Stimulated activated CD8-positive, alpha-beta memory T cell treated with anti-CD3 and anti-CD28 coated beads, Interleukin-2, amount 100 ng/mL, for 1 hour (primary cell): ENCODE data around the gene ACO2.
"Not testable (repeated sequence)": the region's sequence is repeated elsewhere in the genome, so short reads cannot be mapped to it uniquely, and the experiment has no call there.

Experiments used
- DNase-seq, 2 donors: peaks; one replicate each; pipeline ENCODE4 v3.0.0-alpha.2; 2020; ENCODE audit warnings: low read depth in 2 of 2

Gene ACO2

DNA sequence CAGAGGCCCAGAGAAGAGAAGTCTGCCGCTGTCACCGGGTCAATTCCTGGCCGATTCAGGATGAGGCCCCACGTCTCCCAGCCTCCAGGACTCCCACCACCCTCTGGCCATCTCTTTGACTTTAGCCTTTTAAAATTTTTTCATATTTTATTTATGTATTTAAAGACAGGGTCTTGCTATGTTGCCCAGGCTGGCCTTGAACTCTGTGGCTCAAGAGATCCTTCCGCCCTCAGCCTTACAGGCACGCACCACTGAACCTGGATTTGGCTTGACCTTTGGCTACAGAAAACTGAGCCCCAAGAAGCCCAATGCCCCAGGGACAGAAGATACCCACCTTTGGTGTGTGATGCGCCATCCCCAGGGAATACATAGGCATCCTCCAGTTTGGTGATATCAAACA is 71.4 kb downstream of the ACO2 start:
- DNase-seq = no peak

DNA sequence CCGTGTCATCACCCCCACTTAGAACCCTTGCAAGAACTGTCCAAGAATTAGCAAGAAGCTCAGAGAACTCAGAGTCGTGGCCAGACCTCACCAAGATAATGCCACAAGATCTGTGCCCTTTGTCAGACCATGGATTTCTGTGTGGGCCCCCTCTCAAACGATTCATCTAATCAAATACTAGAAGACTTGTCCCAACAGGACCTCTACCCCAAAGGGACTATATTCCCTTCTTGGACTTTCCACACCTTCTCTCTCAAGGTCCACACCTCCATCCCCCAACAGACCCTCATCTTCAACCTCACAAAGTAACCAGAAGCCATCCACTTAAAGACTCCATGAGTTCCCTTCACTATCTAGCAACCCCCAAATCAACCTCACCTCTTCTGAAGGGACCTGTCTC is 72.6 kb downstream of the ACO2 start:
- DNase-seq = no peak

DNA sequence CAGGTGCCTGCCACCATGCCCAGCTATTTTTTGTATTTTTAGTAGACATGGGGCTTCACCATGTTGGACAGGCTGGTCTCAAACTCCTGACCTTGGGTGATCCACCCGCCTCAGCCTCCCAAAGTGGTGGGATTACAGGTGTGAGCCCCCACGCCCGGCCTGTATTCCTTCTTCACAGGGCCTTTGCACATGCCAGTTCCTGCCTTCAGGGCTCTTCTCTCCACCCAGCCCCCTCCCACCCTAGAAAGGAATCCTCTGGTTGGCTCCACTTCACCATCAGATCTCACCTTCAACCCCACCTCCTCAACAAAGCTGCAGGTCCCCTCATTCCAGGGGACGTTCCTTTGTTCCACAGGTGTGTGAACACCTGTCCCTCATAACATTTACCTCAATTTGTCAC is 73.3 kb downstream of the ACO2 start:
- no peak for DNase-seq

DNA sequence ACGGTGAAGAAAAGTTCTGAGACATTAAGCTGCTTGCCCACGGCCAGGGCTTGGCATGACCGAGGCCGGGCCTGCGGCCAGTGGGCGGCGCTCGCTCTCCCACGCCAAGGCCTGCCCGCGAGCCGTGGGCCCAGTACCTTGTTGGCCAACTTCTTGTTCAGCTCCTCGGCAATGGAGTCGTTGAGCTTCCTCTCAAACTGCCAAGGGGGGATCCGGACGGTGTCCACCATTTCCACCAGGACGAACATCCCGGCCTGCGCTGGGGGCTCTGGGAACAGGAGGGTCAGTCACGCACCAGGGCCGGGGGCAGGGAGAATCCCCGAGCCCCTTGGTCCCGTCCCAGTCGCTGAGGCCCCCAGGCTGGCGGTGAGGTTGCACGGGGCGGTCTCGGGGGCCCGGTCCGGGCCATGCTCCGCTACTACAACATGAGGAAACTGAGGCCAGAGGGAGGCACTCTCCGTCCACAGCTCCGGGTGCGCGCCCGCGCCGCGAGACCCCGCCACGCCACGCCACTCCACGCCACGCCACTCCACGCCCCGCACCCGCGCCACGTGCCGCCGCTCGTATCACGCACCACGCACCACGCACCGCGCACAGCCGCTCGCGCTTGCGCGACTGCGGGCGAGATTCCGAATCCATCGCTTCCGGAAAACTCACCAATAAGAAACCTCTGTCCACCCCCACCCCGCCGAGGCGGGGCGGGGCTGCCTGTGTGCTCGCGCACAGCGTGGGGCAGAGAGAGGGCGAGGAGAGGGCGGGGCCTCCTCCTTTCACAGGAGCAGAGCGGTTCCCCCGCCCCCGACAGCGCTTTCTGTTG is 75.1 kb downstream of the ACO2 start, which contains the start of gene POLR3H:
POLR3H (minus strand) TSS at position 617 of the 817 bp plus-strand sequence; CDS start at position 248, 369 bp downstream.
- peak; percentile 90 to 94 for DNase-seq

DNA sequence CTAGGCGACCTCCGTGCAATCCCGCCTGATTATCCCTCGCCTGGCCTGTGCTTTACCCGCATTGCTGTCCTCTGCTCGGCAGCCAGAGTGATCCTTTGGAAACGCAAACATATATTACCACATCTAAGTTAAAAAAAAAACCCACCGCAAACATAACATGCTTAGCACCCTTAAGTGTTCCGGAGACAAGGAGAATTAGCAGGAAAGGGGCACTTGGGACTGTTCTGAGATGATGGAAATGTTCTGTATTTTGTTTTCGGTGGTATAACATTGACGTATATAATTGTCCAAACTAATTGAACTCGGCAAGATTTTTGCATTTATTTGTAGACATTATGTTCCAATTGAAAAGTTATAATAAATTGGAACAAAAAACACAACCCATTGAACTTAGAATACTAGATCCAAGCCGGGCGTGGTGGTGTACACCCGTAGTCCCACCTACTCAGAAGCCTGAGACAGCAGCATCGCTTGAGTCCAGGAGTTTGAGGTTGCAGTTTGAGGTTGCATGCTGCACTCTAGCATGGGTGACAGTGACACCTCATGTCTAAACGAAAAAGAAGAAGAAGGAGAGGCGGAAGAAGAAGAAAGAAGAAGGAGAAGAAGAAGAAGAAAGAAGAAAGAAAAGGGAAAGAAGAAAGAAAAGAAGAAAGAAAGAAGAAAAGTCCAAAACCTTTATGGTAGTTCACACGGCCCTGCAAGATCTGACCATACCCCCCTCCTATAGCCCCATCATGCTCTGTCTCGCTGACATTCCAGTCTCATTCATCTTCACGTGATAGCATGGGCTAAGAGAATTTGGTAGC is 76.0 kb downstream of the ACO2 start:
- no peak for DNase-seq

DNA sequence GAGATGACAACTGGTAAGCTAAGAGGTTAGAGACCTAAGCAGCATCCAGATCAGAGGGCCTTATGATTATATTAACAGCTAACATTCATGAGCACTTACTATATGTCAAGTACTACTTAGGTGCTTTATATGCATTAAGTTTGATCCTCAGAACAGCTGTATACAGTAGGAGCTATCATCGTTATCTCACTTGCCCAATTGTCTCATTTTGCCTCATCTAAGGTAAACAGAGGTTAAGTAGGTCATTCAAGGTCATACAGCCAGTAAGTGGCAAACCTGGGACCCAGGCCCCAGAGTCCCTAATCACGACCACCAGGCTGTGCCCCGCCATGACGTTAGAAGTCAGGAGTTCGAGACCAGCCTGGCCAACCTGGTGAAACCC is 79.9 kb downstream of the ACO2 start:
- DNase-seq = no peak

DNA sequence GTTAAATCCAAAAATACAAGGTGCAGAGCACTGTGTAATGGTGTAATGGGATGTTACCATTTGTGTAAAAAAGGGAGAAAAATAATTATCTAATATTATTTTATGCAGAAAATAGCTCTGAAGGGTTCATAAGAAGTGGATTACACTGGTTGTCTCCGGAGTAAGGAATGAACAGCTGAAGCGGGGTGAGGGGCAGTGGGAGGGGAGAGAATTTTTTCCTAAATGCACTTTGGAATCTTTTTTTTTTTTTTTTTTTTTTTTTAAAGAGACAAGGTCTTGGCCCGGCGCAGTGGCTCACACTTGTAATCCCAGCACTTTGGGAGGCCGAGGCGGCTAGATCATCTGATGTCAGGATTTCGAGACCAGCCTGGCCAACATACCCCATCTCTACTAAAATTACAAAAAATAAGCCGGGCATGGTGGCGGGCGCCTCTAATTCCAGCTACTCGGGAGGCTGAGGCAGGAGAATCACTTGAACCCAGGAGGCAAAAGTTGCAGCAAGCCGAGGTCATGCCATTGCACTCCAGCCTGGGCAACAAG is 82.1 kb downstream of the ACO2 start:
- DNase-seq = no peak

DNA sequence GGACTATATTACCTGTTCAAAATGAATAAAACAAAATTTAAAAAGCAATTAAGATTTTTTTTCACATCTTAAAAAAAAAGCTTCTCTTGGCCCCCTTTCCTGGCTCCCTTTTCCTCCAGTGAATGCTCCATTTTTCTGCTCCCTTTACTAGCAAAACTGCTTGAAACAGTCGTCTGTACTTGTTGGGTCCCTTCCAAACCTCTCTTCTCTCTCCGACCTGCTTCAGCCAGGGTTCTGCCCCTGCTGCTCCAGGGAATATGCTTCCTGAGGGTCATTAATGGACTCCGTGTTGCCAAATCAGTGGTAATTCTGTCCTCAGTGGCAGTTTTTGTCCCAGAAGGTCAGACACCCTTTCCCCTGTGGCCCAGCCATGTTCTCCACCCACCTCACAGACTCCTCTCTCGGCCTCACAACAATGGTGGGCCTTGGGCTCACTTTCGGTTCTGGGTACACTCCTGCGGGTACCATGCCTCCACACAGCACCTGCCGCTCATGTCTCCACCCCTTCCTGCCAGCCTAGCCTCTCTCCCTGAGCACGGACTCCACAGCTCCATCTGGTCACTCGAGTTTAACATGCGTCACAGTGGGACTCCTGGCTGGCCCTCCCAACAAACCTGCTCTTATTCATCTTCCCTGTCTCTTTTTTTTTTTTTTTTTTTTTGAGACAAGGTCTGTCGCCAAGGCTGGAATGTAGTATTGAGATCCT is 83.1 kb downstream of the ACO2 start:
- no peak for DNase-seq

DNA sequence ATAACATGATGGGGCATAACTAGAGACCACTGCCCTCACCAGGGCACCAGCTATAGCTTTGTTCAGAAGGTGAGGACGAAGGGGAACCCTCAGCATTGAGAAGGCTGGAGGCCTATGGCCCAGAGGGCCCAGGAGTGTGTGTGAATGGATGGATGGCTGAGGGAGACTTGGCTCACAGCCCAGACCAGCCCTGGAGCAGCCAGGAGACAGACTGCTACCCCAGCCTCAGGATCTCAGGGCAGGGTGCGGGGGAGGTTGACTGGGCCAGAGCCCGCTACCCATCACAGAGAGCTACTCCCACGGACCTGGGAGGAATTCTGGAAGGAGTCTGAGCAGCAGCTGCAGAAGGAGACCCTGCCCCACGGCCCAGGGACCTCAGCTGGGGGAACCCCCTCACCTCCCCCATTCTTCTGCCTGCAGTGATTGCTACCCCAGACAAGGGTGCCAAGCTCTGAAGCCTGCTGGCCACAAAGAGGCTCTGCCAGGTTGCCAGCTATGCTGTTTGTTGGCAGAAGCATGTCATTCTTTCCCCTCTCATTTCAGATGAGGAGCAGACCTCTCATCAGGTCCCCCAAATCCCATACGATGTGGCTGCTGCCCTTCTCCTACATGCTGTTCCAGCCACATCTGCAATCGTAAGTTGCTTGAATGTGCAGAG is 86.5 kb downstream of the ACO2 start:
- DNase-seq = no peak

DNA sequence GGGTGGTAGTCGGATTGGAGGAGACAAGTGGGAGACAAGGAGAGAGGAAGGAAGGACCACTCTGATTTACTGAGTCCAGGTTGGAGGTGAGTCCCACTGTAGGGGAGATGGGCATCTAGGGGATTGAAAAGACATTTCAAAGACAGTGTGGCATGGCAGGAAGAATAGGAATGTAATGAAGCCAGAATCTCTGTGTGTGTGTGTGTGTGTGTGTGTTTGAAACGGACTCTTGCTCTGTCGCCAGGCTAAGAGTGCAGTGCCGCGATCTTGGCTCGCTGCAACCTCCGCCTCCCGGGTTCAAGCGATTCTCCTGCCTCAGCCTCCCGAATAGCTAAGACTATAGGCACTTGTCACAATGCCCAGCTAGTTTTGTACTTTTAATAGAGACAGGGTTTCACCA is 87.6 kb downstream of the ACO2 start:
- no peak for DNase-seq

DNA sequence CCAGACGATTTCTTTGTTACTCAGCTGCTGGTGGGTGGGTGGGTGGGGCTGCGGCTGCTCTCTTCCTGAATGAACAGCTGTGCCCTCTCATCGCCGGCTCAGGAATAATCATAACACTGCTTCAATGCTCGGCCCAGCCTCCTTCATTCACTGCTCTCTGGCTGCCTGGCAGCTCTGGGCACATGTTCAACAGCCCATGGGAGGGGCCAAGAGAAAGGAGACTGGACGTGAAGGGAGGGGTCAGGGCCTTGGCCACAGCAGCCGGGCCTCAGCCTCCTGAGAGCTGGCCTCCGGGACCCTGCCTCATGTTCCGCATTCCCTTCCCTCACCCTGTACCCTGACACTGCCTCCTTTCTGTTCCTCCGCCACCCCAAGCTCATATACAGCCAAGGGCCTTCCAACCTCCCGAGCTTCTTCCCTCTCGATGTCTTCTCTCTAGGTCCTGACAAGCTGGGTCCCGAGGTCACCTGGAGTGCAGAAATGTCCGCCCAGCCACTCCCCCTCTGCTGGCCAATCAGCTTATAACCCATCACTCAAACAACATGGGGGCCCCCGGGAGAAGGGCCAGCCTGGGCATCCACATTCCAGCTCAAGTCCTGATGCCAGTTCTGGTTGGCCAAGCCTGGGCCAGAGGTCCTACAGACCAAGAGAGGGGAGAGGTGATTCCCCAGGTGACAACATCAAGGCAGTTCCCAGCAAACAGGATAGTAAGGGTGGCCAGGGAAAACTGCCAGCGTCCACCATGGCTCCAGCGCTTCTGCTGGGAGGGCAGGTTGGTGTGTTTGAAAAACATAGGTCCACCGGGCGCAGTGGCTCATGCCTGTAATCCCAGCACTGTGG is 88.7 kb downstream of the ACO2 start:
- no peak for DNase-seq

DNA sequence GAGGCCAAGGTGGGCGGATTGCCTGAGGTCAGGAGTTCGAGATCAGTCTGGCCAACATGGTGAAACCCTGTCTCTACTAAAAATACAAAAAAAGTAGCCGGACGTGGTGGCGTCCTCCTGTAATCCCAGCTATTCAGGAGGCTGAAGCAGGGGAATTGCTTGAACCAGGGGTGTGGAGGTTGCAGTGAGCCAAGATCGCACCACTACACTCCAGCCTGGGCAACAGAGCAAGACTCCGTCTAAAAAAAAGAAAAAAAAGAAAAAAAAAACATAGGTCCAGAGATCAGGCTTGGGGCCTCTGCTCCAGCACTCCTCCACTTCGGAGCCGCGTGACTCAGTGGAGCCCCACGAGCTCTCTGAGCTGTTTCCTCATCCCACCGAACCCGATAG is 89.3 kb downstream of the ACO2 start:
- DNase-seq = not testable (repeated sequence)

DNA sequence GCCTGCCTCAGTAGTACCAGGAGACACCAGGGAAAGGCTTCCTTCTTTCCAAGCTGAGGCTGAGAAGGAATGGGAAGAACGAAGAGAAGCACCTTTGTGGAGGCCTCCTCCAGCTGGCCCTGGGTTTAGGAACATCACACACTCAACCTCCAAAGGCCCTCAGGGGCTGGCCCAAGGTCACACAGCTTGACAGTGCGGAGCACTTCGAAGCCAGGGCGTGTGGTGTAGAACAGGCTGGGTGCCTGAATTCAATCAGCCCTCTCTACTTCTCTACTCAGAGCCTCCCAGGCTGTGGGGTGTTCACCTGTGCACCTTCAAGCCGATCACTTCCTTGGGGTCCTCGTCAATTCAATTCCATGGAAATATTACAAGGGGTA is 91.2 kb downstream of the ACO2 start:
- DNase-seq = no peak

DNA sequence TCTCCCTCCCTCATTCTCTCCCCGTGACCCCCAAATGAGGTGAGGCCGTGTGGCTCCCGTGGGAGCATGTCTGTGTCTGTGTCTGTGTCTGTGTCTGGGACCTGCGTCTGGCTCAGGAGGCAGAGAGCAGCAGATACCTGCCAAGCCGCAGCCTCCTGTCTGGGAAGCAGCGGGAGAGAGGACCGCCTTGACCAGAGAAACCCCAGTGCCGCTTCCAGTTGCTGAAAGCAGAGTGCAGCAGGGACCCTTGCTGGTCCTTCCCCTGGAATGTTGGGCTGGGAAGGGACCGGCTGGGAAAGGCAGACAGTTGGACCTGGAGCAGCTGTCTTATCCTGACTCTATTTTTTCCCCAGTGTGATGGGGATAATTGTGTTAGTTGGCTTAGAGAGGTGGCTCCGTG is 92.4 kb downstream of the ACO2 start:
- no peak for DNase-seq

DNA sequence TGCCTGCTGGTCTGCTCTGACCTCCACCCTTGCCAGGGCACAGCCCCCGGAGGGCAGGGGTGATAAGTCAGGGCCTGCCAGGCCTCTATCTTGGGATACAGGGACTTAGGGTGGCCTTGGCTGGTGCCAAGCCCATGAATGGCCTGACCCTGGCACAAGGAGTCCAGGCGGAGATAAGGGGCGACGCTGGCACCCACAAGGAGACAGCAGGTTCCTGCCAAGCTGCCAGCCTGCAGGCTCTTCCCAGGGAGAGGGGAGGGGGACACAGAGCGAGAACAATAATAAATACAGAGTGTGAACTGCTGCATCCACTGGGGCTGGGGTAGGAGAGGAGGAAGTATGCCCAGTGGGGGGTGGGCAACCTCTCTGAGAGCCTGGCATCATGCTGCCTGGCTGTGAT is 92.9 kb downstream of the ACO2 start:
- DNase-seq = no peak

DNA sequence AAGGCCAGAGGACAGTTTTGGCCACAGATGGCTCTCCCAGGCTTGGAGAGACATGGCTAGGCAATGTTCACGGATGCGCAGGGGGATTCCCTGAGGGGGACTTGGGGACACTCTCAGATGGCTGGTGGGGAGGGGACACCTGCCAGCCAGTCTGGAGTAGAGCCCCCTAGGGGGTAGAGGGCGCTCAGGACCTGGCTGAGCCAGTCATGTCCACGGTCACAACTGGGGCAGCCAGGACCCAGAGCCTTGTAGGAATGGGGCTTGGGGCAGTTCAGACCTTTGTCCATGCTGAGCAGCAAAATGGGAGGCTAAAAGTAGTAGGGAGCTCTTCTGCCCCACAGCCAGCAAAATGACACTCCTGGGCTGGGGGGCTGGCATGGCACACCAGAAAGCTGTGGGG is 93.5 kb downstream of the ACO2 start:
- DNase-seq = no peak

DNA sequence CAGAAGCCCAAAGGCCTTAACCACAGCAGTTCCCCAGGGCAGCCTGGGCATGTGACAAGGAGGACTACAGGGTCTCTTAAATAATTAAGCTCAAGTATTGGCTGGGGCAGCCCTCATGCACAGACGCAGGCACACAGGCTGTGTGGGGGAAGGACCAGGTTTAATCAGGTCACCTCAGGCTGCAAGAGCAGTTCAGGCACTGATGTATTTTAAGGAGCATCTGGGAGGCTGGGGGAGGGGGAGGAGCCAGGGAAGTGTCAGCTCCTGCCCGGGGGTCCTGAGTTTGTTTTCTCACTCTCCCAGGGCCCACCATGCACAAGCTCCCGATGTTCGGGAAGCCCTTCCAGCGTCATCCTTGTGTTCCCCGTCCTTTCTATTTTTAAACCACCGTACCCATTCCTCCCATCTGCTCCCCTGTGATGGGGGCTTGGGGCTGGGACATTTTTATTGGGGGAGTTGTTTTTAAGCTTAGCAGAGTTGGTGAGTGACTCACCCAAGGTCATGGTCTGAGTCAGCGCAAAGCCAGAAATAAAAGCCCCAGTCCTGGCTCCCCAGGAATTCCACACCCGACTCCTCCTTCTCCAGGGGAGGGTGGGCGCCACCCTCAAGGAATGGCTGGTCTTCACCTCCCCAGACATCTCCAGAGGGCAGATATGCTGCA is 94.3 kb downstream of the ACO2 start:
- DNase-seq = no peak

DNA sequence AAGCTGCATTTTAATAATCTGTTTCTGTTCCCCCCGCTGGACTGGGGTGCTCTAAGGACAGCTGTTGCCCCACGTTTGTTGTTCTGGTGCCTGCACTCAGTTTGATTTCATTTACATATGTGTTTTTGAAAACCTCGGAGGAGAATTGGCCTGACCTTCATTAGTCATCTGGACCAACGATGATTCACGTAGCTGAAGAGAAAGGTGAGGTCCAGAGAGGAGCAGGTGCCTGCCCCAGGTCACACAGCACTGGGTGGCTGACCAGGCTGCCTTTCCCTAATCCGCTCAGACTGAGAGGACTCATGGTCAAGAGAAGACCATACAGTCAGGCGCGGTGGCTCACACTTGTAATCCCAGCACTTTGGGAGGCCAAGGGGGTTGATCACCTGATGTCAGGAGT is 95.6 kb downstream of the ACO2 start:
- DNase-seq = no peak

DNA sequence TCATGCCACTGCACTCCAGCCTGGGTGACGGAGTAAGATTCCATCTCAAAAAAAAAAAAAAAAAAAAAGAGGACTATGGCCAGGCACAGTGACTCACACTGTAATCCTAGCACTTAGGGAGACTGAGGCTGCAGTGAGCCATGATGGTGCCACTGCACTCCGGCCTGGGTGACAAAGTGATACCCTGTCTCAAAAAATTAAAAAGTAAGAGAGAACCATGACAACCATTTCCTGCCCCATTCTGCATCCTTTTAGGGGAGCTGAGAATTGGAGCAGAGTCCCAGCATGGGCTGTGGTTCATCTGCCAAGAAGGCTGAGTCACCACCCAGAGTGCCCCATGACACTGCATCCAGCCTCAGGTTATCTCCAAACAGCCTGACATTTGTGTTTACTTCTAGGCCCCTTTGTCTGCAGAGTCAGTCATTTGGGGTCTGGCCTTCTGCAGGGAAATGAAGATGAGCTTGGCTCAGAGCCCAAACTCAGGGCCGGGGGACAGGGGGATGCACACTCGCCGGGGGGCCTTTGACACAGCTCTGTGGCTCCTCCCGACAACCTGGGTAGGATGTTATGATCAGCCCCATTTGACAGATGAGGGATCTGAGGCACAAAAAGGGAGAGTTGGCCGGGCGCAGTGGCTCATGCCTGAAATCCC is 96.6 kb downstream of the ACO2 start:
- DNase-seq = no peak

DNA sequence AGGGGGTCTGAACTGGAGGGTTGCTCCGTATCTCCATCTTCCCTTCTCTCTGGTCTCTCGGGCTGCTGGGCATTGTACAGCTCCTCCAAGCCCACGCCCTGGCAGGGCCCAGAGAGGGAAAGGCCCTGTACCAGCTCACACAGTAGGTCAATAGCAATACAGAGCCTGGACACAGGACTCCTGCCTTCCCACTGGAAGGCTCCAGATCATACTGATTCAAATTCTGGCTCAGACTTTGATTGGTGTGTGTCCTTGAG is 98.5 kb downstream of the ACO2 start:
- DNase-seq = no peak
